Neural crest cell (in vitro differentiated cells): ENCODE data around the gene GATA5. TPM values are rescaled to one million over a fixed set of nuclear protein-coding genes. Genes with fewer than 3 reads are reported as not detected.
"Not testable (repeated sequence)": the region's sequence is repeated elsewhere in the genome, so short reads cannot be mapped to it uniquely, and the experiment has no call there.

Experiments
- DNase-seq: peaks from one replicate; pipeline ENCODE4 v3.0.0; 2021; ENCODE audit warnings: low read depth, mixed read lengths, low spot score
- H3K27ac Mint-ChIP-seq: one replicate; pipeline ENCODE4 v1.8.0; 2021; ENCODE audit warnings: mild to moderate bottlenecking, mixed read lengths; ENCODE audit not compliant: unreplicated experiment
- H3K27me3 Mint-ChIP-seq: 2 replicates; pipeline ENCODE4 v1.8.0; 2021; ENCODE audit warnings: low read depth, mild to moderate bottlenecking, mixed read lengths
- H3K36me3 Mint-ChIP-seq: 2 replicates; pipeline ENCODE4 v1.8.0; 2021; ENCODE audit warnings: low read depth, mild to moderate bottlenecking, mixed read lengths
- H3K4me1 Mint-ChIP-seq: 2 replicates; pipeline ENCODE4 v1.8.0; 2021; ENCODE audit warnings: mixed read lengths
- H3K4me3 Mint-ChIP-seq: one replicate; pipeline ENCODE4 v1.8.0; 2021; ENCODE audit warnings: mild to moderate bottlenecking, mixed read lengths
- H3K9me3 Mint-ChIP-seq: 2 replicates; pipeline ENCODE4 v1.8.0; 2021; ENCODE audit warnings: mixed read lengths
- total RNA-seq: library from RNA; stranded (reverse); gene quantifications from 2 replicates; pipeline ENCODE4 v1.2.1, GENCODE V29; 2021
- TF ChIP-seq, protein P1 (sequence below): fragments of 200-600 bp; sonication (generic); conservative IDR thresholded peaks from 2 replicates; pipeline ENCODE4 v1.5.0; 2021; ENCODE audit warnings: antibody characterized with exemption, mild to moderate bottlenecking

The GATA5 gene
- total RNA-seq, 1 donor from 2014 or later = not detected

DNA sequence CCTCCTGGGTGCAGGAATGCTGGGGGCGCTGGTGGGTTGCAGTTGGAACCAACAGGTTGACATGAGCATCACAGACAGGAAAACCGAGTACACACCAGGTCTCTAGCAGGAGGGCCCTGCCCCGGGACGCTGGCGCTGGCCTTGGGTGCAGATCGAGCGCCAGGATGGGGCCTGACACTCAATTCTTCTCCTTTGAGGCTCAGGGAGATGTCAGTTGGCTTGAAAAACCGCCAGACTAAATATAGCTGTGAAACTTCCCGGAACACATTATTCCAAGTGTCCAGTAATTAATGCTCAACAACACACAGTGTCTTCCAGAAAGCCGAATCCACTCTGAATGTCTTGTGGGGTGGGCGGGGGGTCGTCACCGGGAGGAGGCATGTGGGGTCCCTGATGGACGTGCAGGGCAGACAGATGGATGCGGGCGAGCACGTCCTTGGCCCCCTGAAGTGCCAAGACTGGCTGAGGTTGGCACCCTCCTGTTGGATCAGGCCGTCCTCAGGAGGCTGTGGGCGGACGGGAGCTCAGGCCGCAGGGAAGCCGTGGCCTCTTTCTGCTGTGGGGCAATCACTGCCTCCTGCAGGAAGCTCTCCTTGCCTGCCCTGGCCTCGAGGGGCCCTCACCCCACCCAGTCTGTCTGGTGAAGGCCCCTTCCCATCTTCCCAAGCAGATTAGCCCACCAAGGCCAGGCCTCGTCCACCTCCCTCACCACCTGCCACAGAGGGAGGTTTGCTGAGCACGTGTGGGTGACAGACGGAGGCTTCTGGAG lies 19.4 kb upstream of the GATA5 start:
- no peak overlapping the region for H3K4me3 Mint-ChIP-seq
- TF ChIP-seq, protein P1, sequence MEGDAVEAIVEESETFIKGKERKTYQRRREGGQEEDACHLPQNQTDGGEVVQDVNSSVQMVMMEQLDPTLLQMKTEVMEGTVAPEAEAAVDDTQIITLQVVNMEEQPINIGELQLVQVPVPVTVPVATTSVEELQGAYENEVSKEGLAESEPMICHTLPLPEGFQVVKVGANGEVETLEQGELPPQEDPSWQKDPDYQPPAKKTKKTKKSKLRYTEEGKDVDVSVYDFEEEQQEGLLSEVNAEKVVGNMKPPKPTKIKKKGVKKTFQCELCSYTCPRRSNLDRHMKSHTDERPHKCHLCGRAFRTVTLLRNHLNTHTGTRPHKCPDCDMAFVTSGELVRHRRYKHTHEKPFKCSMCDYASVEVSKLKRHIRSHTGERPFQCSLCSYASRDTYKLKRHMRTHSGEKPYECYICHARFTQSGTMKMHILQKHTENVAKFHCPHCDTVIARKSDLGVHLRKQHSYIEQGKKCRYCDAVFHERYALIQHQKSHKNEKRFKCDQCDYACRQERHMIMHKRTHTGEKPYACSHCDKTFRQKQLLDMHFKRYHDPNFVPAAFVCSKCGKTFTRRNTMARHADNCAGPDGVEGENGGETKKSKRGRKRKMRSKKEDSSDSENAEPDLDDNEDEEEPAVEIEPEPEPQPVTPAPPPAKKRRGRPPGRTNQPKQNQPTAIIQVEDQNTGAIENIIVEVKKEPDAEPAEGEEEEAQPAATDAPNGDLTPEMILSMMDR = no peak
- peaks cover 3% of the 10 kb centered on the region for H3K27me3 Mint-ChIP-seq
- H3K36me3 Mint-ChIP-seq = no peaks in the 10 kb centered on the region
- DNase-seq = no peak
- no peaks in the 10 kb centered on the region for H3K9me3 Mint-ChIP-seq
- H3K4me1 Mint-ChIP-seq = peaks cover 3% of the 10 kb centered on the region
- H3K27ac Mint-ChIP-seq = no peak overlapping the region

DNA sequence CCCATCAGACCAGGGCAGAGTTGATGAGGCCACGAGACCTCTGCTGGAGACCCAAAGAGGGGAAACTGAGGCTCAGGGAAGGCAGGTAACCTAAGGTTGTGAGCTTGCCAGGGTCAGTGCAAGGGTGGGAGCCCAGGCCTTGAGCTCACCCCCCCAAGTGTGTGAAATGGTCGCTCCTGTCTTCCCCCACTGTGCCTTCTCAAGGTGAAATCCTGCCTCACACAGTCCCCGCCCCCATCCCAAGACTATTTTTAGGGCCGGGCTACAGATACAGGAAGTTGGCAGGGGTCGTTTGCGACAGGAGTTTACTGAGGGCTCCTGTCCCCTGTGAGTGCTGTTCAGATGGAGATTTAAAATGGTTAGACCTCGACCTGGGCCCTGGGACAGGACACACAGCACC lies 18.7 kb upstream of the GATA5 start:
- TF ChIP-seq, protein P1 = no peak
- Mint-ChIP-seq H3K36me3 (no peaks in the 10 kb centered on the region), H3K4me3 (no peak overlapping the region), H3K27ac (no peak overlapping the region), H3K27me3 (peaks cover 2% of the 10 kb centered on the region), H3K9me3 (no peaks in the 10 kb centered on the region), H3K4me1 (peaks cover 3% of the 10 kb centered on the region)
- DNase-seq = no peak

DNA sequence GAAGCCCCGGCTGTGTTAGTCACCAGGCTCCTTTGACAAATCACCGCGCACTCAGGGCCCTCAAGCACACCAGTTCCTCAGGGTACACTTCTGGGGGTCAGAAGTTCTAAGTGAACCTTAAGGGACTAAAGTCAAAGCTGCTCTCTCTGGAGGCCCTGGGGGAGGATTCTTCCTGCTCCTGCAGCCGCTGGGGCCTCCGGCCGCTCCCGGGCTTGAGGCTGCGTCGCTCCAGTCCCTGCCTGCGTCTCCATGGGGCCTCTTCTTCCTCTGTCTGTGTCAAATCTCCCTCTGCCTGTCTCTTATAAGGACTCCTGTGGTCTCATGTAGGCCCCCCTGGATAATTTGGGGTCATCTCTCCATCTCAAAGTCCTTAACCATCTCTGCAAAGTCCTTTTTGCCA lies 18.1 kb upstream of the GATA5 start:
- Mint-ChIP-seq H3K27me3 (no peaks in the 10 kb centered on the region), H3K9me3 (no peaks in the 10 kb centered on the region), H3K27ac (no peak overlapping the region), H3K4me1 (peaks cover 3% of the 10 kb centered on the region), H3K36me3 (no peaks in the 10 kb centered on the region), H3K4me3 (no peak overlapping the region)
- TF ChIP-seq, protein P1 = no peak
- no peak for DNase-seq

DNA sequence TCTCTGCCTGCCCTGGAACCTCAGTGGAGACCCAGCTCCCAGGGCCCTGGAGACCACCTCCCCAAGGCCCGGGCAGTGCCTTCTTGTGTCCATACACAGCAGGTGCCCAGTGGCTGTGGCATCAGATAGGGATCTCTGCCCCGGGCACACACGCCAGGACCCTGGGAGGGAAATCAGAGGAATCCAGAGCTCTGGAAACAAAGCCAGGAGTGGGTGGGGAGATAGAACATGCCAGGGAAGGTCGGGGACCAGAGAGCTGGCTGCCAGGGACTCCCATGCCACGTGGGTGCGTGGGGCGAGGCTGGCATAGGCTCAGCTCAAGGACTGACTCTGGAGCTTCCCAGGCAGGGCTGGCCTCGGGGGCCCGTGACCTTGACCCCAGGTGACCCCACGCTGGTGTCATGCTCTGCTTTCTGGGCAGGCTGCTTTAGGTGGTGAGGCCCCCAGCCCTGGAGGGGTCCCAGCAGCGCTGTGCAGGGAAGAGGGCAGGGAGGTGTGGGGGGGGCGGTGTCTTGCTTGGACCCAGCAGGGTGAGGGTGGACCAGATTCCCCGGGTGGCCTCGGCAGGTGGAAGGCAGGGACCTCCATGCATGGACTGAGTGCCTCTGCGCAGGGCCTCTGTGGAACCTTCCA lies 17.6 kb upstream of the GATA5 start:
- no peak overlapping the region for H3K27ac Mint-ChIP-seq
- H3K9me3 Mint-ChIP-seq = no peaks in the 10 kb centered on the region
- no peak overlapping the region for H3K4me3 Mint-ChIP-seq
- H3K27me3 Mint-ChIP-seq = peaks cover 3% of the 10 kb centered on the region
- DNase-seq = no peak
- no peaks in the 10 kb centered on the region for H3K36me3 Mint-ChIP-seq
- TF ChIP-seq, protein P1 = no peak
- H3K4me1 Mint-ChIP-seq = peaks cover 3% of the 10 kb centered on the region

DNA sequence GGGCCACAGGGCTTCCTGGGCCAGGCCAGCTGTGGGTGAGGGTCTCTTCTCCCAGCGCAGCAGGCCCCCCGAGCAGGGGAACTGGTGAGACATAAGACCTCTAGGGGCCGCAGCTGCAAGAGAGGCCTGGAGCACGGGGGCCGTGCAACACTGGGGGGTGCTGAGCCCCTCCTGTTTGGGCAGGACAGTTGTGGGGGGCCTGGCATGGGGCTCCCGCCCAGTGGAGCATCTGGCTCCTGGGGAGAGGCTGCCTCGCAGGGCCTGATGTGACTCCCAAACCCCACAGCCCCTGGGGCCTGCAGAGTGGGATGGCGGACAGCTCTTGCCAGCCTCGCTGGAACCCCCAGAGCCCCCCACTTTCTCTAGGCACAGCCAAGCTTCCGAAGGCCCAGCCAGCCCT lies 16.9 kb upstream of the GATA5 start:
- H3K36me3 Mint-ChIP-seq = no peaks in the 10 kb centered on the region
- H3K9me3 Mint-ChIP-seq = no peaks in the 10 kb centered on the region
- H3K4me1 Mint-ChIP-seq = peaks cover 3% of the 10 kb centered on the region
- no peak overlapping the region for H3K27ac Mint-ChIP-seq
- TF ChIP-seq, protein P1 = no peak
- peaks cover 5% of the 10 kb centered on the region for H3K27me3 Mint-ChIP-seq
- no peak for DNase-seq
- H3K4me3 Mint-ChIP-seq = no peak overlapping the region

DNA sequence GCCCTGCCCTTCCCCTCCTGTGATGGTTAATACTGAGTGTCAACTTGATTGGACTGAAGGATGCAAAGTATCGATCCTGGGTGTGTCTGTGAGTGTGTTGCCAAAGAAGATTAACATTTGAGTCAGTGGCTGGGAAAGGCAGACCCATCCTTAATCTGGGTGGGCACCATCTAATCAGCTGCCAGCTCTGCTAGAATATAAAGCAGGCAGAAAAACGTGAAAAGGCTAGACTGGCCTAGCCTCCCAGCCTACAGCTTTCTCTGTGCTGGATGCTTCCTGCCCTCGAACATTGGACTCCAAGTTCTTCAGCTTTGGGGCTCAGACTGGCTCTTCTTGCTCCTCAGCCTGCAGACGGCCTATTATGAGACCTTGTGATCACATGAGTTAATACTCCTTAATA lies 15.0 kb upstream of the GATA5 start:
- H3K36me3 Mint-ChIP-seq, H3K9me3 Mint-ChIP-seq, H3K4me1 Mint-ChIP-seq, H3K27ac Mint-ChIP-seq, DNase-seq, H3K4me3 Mint-ChIP-seq: not testable (repeated sequence)
- peaks cover 16% of the 10 kb centered on the region for H3K27me3 Mint-ChIP-seq
